Measurements from ENCODE around the gene NEK5.

GRCh38 chr13:52161181-52161646 lies 32.3 kb upstream of the NEK5 start:
- TF ChIP-seq CTCF (IDR thresholded peaks at IDR 0.05) (no peak), ZFX (IDR thresholded peaks at IDR 0.05; ENCODE audit: borderline replicate concordance) (no peak)

All from 22Rv1 (cell line).